OCI-LY1 (cell line): ENCODE results near the gene MYMX.

Experiments used
- EZH2 ChIP-seq: fragments of 200-600 bp; sonication (generic), shearing (Covaris generic); IDR thresholded peaks from 2 replicates; pipeline ENCODE4 v1.8.0; 2017; ENCODE audit warnings: borderline replicate concordance, mixed run types, mild to moderate bottlenecking, antibody characterized with exemption, low read length, moderate library complexity, mixed read lengths
- TF ChIP-seq, protein P1 (sequence below): fragments of 200-600 bp; sonication (generic), shearing (Covaris generic); IDR thresholded peaks from 2 replicates; pipeline ENCODE4 v1.5.1; 2017; ENCODE audit warnings: mild to moderate bottlenecking, antibody characterized with exemption, low read length, moderate library complexity, mixed read lengths

DNA sequence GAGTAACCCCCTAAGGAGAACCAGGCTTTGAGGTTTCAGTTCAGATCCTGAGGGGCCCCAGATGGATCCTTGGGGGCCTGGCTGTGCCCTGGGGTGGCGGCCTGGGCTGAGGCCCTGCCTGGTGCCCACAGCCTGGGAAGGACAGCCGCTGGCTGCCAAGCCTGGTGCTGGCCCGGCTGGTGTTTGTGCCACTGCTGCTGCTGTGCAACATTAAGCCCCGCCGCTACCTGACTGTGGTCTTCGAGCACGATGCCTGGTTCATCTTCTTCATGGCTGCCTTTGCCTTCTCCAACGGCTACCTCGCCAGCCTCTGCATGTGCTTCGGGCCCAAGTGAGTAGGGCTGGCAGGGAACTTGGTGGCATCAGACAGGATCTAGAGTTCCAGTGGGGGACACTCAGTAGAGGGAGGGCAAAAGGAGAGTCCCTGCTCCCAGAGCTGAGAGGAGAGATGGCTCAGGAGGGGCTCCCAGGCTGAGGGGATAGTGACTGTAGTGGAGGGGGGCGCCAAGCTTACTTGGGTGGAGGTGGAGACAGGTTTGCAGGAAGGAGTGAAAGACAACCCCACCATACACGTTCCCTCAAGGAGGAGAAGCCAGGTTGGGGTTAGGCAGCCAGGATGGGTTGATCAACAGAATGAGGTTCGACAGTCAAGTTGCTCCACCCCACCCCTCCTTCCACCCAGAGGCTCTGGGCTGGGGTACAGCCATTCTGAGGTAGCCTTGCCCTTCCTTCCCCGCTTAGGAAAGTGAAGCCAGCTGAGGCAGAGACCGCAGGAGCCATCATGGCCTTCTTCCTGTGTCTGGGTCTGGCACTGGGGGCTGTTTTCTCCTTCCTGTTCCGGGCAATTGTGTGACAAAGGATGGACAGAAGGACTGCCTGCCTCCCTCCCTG lies 16.2 kb downstream of the MYMX start:
- TF ChIP-seq, protein P1, sequence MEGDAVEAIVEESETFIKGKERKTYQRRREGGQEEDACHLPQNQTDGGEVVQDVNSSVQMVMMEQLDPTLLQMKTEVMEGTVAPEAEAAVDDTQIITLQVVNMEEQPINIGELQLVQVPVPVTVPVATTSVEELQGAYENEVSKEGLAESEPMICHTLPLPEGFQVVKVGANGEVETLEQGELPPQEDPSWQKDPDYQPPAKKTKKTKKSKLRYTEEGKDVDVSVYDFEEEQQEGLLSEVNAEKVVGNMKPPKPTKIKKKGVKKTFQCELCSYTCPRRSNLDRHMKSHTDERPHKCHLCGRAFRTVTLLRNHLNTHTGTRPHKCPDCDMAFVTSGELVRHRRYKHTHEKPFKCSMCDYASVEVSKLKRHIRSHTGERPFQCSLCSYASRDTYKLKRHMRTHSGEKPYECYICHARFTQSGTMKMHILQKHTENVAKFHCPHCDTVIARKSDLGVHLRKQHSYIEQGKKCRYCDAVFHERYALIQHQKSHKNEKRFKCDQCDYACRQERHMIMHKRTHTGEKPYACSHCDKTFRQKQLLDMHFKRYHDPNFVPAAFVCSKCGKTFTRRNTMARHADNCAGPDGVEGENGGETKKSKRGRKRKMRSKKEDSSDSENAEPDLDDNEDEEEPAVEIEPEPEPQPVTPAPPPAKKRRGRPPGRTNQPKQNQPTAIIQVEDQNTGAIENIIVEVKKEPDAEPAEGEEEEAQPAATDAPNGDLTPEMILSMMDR: no peak
- no peak for TF ChIP-seq EZH2
